HL-60 (cell line): ENCODE measurements around the gene ANO2.

Source experiments
- DNase-seq, 2 experiments: peaks; one replicate each; pipeline ENCODE4 v3.0.0-alpha.2; 2010 to 2020; ENCODE audit warnings: low read depth in 1 of 2, low spot score in 1 of 2
- H3K27ac ChIP-seq: fragments of 250-450 bp; sonication (Bioruptor Pico); replicated peaks from 2 replicates; pipeline ENCODE4 v1.5.1; 2020; ENCODE audit warnings: mild to moderate bottlenecking, moderate library complexity
- H3K27me3 ChIP-seq: fragments of 250-450 bp; sonication (Bioruptor Pico); 2 replicates; pipeline ENCODE4 v1.5.1; 2021; ENCODE audit warnings: mild to moderate bottlenecking, moderate library complexity; ENCODE audit not compliant: insufficient read depth, poor library complexity, severe bottlenecking
- H3K4me3 ChIP-seq: replicated peaks from 2 replicates; pipeline ENCODE4 v1.5.1; 2011; ENCODE audit warnings: mild to moderate bottlenecking, control low read depth, low read length; ENCODE audit not compliant: insufficient read depth
- CTCF ChIP-seq: IDR thresholded peaks from one replicate; pipeline ENCODE4 v1.5.1; 2011; ENCODE audit warnings: low read length, control low read depth, inconsistent platforms; ENCODE audit not compliant: insufficient read depth
- GABPA ChIP-seq: IDR thresholded peaks from 2 replicates; pipeline ENCODE4 v1.6.1; 2012; ENCODE audit warnings: low read depth
- POLR2AphosphoS5 ChIP-seq: IDR thresholded peaks from 2 replicates; pipeline ENCODE4 v1.6.1; 2012; ENCODE audit warnings: low read depth
- REST ChIP-seq: IDR thresholded peaks from 2 replicates; pipeline ENCODE4 v1.6.1; 2012; ENCODE audit warnings: low read depth; ENCODE audit not compliant: insufficient replicate concordance
- SPI1 ChIP-seq: IDR thresholded peaks from 2 replicates; pipeline ENCODE4 v1.6.1; 2012; ENCODE audit warnings: low read depth, mild to moderate bottlenecking, borderline replicate concordance

ANO2 gene

GRCh38 chr12:5900533-5901205 lies 44.4 kb downstream of the ANO2 start:
- no peak overlapping the region for H3K4me3 ChIP-seq
- no peaks in the 10 kb centered on the region for H3K27me3 ChIP-seq
- H3K27ac ChIP-seq: no peak overlapping the region
- no peak for DNase-seq
- TF ChIP-seq CTCF (no peak), REST (no peak), GABPA (no peak), POLR2AphosphoS5 (no peak), SPI1 (no peak)

- TF ChIP-seq SPI1: no peak
- no peak for TF ChIP-seq REST
- no peak for TF ChIP-seq POLR2AphosphoS5
- TF ChIP-seq CTCF: no peak
- no peak for TF ChIP-seq GABPA
- H3K4me3 ChIP-seq: no peak overlapping the region
- DNase-seq: no peak
- H3K27me3 ChIP-seq: no peaks in the 10 kb centered on the region
- H3K27ac ChIP-seq: no peak overlapping the region
Measured at GRCh38 chr12:5900076-5900475, 45.0 kb downstream of the ANO2 start.

- no peak for DNase-seq
- no peak overlapping the region for H3K27ac ChIP-seq
- no peak for TF ChIP-seq SPI1
- no peak for TF ChIP-seq REST
- no peak for TF ChIP-seq CTCF
- TF ChIP-seq POLR2AphosphoS5: no peak
- no peak overlapping the region for H3K4me3 ChIP-seq
- no peaks in the 10 kb centered on the region for H3K27me3 ChIP-seq
Measured at GRCh38 chr12:5899675-5900074, 45.4 kb downstream of the ANO2 start.
